ENCODE measurements around the gene PLXNA2.

GRCh38 chr1:208134491-208134890 lies 109.7 kb downstream of the PLXNA2 start:
- no peak for TF ChIP-seq CTCF (IDR thresholded peaks at IDR 0.05)
- no peak for TF ChIP-seq EZH2phosphoT487 (IDR thresholded peaks at IDR 0.05; ENCODE audit: borderline replicate concordance, low read depth)
- TF ChIP-seq SMC3 (IDR thresholded peaks at IDR 0.05; ENCODE audit: low read depth, low read length), result no peak

Data from SK-N-SH (cell line).